CD4-positive, alpha-beta T cell (primary cell): ENCODE measurements around the gene VASP. TPM values are rescaled to one million over a fixed set of nuclear protein-coding genes. Genes with fewer than 3 reads are reported as not detected.

ENCODE experiments used
- ATAC-seq: fragments of 200-7000 bp; cut with Tn5 transposase; one replicate; pipeline ENCODE4 v1.10.0; 2022; ENCODE audit warnings: mild to moderate bottlenecking; ENCODE audit not compliant: poor library complexity
- CTCF ChIA-PET: fragments of 350-600 bp; sonication (Branson Sonifier 250); formaldehyde crosslinking; loops from one replicate; lab custom pipeline; 2021; ENCODE audit warnings: antibody characterized with exemption, inconsistent platforms; lab: Charles Lee
- POLR2A ChIA-PET: fragments of 350-600 bp; sonication (Branson Sonifier 250); formaldehyde crosslinking; loops from one replicate; lab custom pipeline; 2021; ENCODE audit warnings: antibody characterized with exemption, inconsistent platforms; lab: Charles Lee
- DNase-seq, 14 experiments: peaks; one replicate each; pipeline ENCODE4 v3.0.0-alpha.2; 2013 to 2020; ENCODE audit warnings: mixed read lengths in 2 of 14
- H3K27ac ChIP-seq, 2 donors: one replicate each; pipeline versions ENCODE4 v1.5.1 to v1.7.0; 2013; ENCODE audit warnings: low read length in 2 of 2, low read depth in 1 of 2, mild to moderate bottlenecking in 1 of 2
- H3K27me3 ChIP-seq, 2 experiments: 1 replicate in 1 of 2; 2 replicates in 1 of 2; pipeline versions ENCODE4 v1.6.1 to v1.7.0; 2013; ENCODE audit warnings: low read length in 2 of 2, control low read depth in 1 of 2, mild to moderate bottlenecking in 1 of 2, moderate library complexity in 1 of 2; ENCODE audit not compliant: insufficient read depth in 2 of 2, control insufficient read depth in 1 of 2
- H3K36me3 ChIP-seq: one replicate; pipeline ENCODE4 v1.6.1; 2013; ENCODE audit warnings: low read length, control low read depth; ENCODE audit not compliant: insufficient read depth
- H3K4me1 ChIP-seq: one replicate; pipeline ENCODE4 v1.6.1; 2013; ENCODE audit warnings: low read length, control low read depth; ENCODE audit not compliant: insufficient read depth
- H3K4me3 ChIP-seq: one replicate; pipeline ENCODE4 v1.5.1; 2013; ENCODE audit warnings: mild to moderate bottlenecking, low read length, moderate library complexity
- H3K9me3 ChIP-seq, 2 experiments: 1 replicate in 1 of 2; 2 replicates in 1 of 2; pipeline versions ENCODE4 v1.6.1 to v1.7.0; 2013; ENCODE audit warnings: low read length in 2 of 2, mild to moderate bottlenecking in 2 of 2, control low read depth in 1 of 2, moderate library complexity in 1 of 2; ENCODE audit not compliant: control insufficient read depth in 1 of 2, insufficient read depth in 1 of 2
- H3K27ac Mint-ChIP-seq: one replicate; pipeline ENCODE4 v1.8.0; 2020; ENCODE audit warnings: mixed read lengths
- H3K27me3 Mint-ChIP-seq: one replicate; pipeline ENCODE4 v1.8.0; 2021; ENCODE audit warnings: mixed read lengths
- H3K36me3 Mint-ChIP-seq: one replicate; pipeline ENCODE4 v1.8.0; 2021; ENCODE audit warnings: low read depth, mixed read lengths
- H3K4me1 Mint-ChIP-seq: one replicate; pipeline ENCODE4 v1.8.0; 2021; ENCODE audit warnings: low read depth, mixed read lengths
- H3K4me3 Mint-ChIP-seq: one replicate; pipeline ENCODE4 v1.8.0; 2020; ENCODE audit warnings: mild to moderate bottlenecking, mixed read lengths
- H3K9me3 Mint-ChIP-seq: one replicate; pipeline ENCODE4 v1.8.0; 2020; ENCODE audit warnings: mixed read lengths
- CTCF ChIP-seq: fragments of 200-600 bp; IDR thresholded peaks from one replicate; pipeline ENCODE4 v1.8.0; 2022; ENCODE audit warnings: antibody characterized with exemption, mild to moderate bottlenecking
- intact Hi-C, 2 experiments: fragments of 100-400 bp; cut with DNase I in 1 of 2; cut with micrococcal nuclease in 1 of 2; formaldehyde crosslinking; loops; one replicate each; pipeline versions ENCODE4 v1.15.1 to v1.9.0; 2023 to 2025; cut with DNase I, micrococcal nuclease
- total RNA-seq, 174 experiments: library from RNA in 2 of 174; stranded (reverse) in 2 of 174; gene quantifications; one replicate each; pipeline ENCODE4 v1.2.3 and lab custom pipeline; 2021 to 2026

The VASP gene
- total RNA-seq, 2 experiments from 2014 or later, result 49.9 to 55.5 TPM

GRCh38 chr19:45469945-45470761 lies 37.1 kb upstream of the VASP start:
- CTCF ChIA-PET, result interaction anchor here (1.4 to 7.1 kb wide), 3 partner anchors 9 to 31 kb away, joined by 9 to 128 read pairs (median 58); no protein-coding TSS in a partner anchor
- H3K27ac Mint-ChIP-seq, result peak overlapping the region; percentile 98
- Histone ChIP-seq H3K27me3 (peaks cover 4 to 6% of the 10 kb centered on the region in 2 experiments), H3K4me3 (peak overlapping the region; percentile 94), H3K27ac (peak overlapping the region; percentile 96 to 99), H3K4me1 (peaks cover 40% of the 10 kb centered on the region), H3K36me3 (peaks cover 37% of the 10 kb centered on the region), H3K9me3 (no peaks in the 10 kb centered on the region)
- ATAC-seq (no peak), DNase-seq (peak in 5 of 14 experiments; percentile 17 to 71 (median 57))
- intact Hi-C loops, result loop anchor here in 1 of 2 experiments (1.0 kb wide), 1 partner anchor 8 kb away; no protein-coding TSS in a partner anchor
- POLR2A ChIA-PET, result interaction anchor here (1.0 to 4.9 kb wide), 7 partner anchors 8 to 378 kb away, joined by 3 to 119 read pairs (median 6); partner anchors contain the start of gene PPP1R37
- H3K4me1 Mint-ChIP-seq, result peaks cover 42% of the 10 kb centered on the region
- H3K27me3 Mint-ChIP-seq, result peaks cover 36% of the 10 kb centered on the region
- H3K36me3 Mint-ChIP-seq, result peaks cover 30% of the 10 kb centered on the region
- peak overlapping the region; percentile 96 for H3K4me3 Mint-ChIP-seq
- no peaks in the 10 kb centered on the region for H3K9me3 Mint-ChIP-seq
- TF ChIP-seq CTCF, result no peak

- ATAC-seq (no peak), DNase-seq (peak in 1 of 14 experiments; percentile 34)
- Histone ChIP-seq H3K27me3 (peaks cover 4 to 6% of the 10 kb centered on the region in 2 experiments), H3K4me1 (peaks cover 40% of the 10 kb centered on the region), H3K4me3 (peak overlapping the region; percentile 94), H3K9me3 (no peaks in the 10 kb centered on the region), H3K36me3 (peaks cover 37% of the 10 kb centered on the region), H3K27ac (no peak overlapping the region)
- intact Hi-C loops, result no loop called here
- H3K36me3 Mint-ChIP-seq, result peaks cover 30% of the 10 kb centered on the region
- H3K4me3 Mint-ChIP-seq, result peak overlapping the region; percentile 96
- peak overlapping the region; percentile 98 for H3K27ac Mint-ChIP-seq
- no peaks in the 10 kb centered on the region for H3K9me3 Mint-ChIP-seq
- H3K27me3 Mint-ChIP-seq, result peaks cover 36% of the 10 kb centered on the region
- no peak for TF ChIP-seq CTCF
- ChIA-PET POLR2A (no interaction called here), CTCF (interaction anchor here (7.1 kb wide), 1 partner anchor 31 kb away, joined by 128 read pairs; no protein-coding TSS in a partner anchor)
- peaks cover 42% of the 10 kb centered on the region for H3K4me1 Mint-ChIP-seq
Measured at GRCh38 chr19:45470762-45471081, 36.6 kb upstream of the VASP start.

GRCh38 chr19:45471111-45471930 lies 36.0 kb upstream of the VASP start:
- H3K4me1 ChIP-seq, result peaks cover 45% of the 10 kb centered on the region
- H3K36me3 ChIP-seq, result peaks cover 37% of the 10 kb centered on the region
- no peak for TF ChIP-seq CTCF
- H3K4me3 ChIP-seq, result no peak overlapping the region
- Mint-ChIP-seq H3K4me1 (peaks cover 42% of the 10 kb centered on the region), H3K9me3 (no peaks in the 10 kb centered on the region), H3K27me3 (peaks cover 36% of the 10 kb centered on the region), H3K4me3 (peak overlapping the region; percentile 96), H3K36me3 (peaks cover 30% of the 10 kb centered on the region), H3K27ac (peak overlapping the region; percentile 98)
- ATAC-seq (no peak), DNase-seq (peak in 2 of 14 experiments; percentile 35 to 58)
- H3K27ac ChIP-seq, result no peak overlapping the region
- peaks cover 4 to 6% of the 10 kb centered on the region in 2 experiments for H3K27me3 ChIP-seq
- POLR2A ChIA-PET, result interaction anchor here (0.8 kb wide), 1 partner anchor 31 kb away, joined by 3 read pairs; no protein-coding TSS in a partner anchor
- intact Hi-C loops, result no loop called here
- H3K9me3 ChIP-seq, result no peaks in the 10 kb centered on the region
- CTCF ChIA-PET, result interaction anchor here (7.1 kb wide), 1 partner anchor 32 kb away, joined by 128 read pairs; no protein-coding TSS in a partner anchor
